ENCODE results near the gene CCDC85A. TPM values are rescaled to one million over a fixed set of nuclear protein-coding genes. Genes with fewer than 3 reads are reported as not detected.
"Not testable (repeated sequence)": the region's sequence is repeated elsewhere in the genome, so short reads cannot be mapped to it uniquely, and the experiment has no call there.

The CCDC85A gene
- total and polyA plus RNA-seq, 4 donors: 1.7 to 10.5 (median 6.6) TPM

DNA sequence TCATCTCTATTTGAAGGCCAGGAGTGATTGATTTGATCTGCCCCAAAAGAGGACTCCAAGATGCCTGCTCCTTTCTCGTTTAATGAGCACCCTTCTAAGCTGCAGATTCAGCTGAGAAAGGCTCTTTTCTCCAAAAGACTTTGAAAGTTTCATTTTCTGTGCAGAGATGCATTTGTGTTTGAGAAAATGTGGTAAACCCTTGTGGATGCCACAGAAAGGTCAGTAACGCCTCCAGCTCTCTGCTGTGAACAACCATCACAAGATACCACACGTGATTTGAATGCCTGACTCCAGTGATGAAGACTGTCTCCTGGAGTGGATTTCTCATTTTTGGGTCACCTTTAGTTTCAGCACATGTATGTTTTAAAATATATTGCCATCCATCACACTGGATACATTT is 35.0 kb upstream of the CCDC85A start:
- no peak for ATAC-seq (ENCODE audit: insufficient read depth, low FRiP score)

GRCh38 chr2:56151841-56152240 is 31.9 kb upstream of the CCDC85A start:
- no peaks in the 10 kb centered on the region for H3K9me3 ChIP-seq (ENCODE audit: control insufficient read depth in 4 of 4, insufficient read depth in 3 of 4, low read length in 3 of 4)
- H3K9ac ChIP-seq (ENCODE audit: insufficient read depth in 1 of 2, low read length in 2 of 2): no peak overlapping the region
- H3K27ac ChIP-seq (ENCODE audit: low read depth in 1 of 2, low read length in 1 of 2): no peak overlapping the region
- no peaks in the 10 kb centered on the region for H3K27me3 ChIP-seq (ENCODE audit: control insufficient read depth in 3 of 3, insufficient read depth in 3 of 3, low read length in 2 of 3)
- 79 to 81% methylated on average over 2 of the region's 2 CpGs for WGBS, 2 donors
- no peak for DNase-seq
- TF ChIP-seq, protein P1, sequence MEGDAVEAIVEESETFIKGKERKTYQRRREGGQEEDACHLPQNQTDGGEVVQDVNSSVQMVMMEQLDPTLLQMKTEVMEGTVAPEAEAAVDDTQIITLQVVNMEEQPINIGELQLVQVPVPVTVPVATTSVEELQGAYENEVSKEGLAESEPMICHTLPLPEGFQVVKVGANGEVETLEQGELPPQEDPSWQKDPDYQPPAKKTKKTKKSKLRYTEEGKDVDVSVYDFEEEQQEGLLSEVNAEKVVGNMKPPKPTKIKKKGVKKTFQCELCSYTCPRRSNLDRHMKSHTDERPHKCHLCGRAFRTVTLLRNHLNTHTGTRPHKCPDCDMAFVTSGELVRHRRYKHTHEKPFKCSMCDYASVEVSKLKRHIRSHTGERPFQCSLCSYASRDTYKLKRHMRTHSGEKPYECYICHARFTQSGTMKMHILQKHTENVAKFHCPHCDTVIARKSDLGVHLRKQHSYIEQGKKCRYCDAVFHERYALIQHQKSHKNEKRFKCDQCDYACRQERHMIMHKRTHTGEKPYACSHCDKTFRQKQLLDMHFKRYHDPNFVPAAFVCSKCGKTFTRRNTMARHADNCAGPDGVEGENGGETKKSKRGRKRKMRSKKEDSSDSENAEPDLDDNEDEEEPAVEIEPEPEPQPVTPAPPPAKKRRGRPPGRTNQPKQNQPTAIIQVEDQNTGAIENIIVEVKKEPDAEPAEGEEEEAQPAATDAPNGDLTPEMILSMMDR (IDR thresholded peaks at IDR 0.05; ENCODE audit: control extremely low read depth, extremely low read depth): no peak
- no peak for ATAC-seq (ENCODE audit: insufficient read depth, low FRiP score)
- H3K36me3 ChIP-seq (ENCODE audit: control insufficient read depth in 4 of 4, insufficient read depth in 4 of 4, low read length in 4 of 4): no peaks in the 10 kb centered on the region
- no peaks in the 10 kb centered on the region for H3K4me1 ChIP-seq (ENCODE audit: control insufficient read depth in 5 of 5, insufficient read depth in 5 of 5, low read length in 5 of 5)
- no peak overlapping the region for H3K4me3 ChIP-seq

More for the DNA sequence above, 35.0 kb upstream of the CCDC85A start:
- no peak overlapping the region for H3K9ac ChIP-seq (ENCODE audit: insufficient read depth in 1 of 2, low read length in 2 of 2)
- H3K27ac ChIP-seq (ENCODE audit: low read depth in 1 of 2, low read length in 1 of 2): no peak overlapping the region
- H3K9me3 ChIP-seq (ENCODE audit: control insufficient read depth in 4 of 4, insufficient read depth in 3 of 4, low read length in 3 of 4): no peaks in the 10 kb centered on the region
- TF ChIP-seq, protein P1 (IDR thresholded peaks at IDR 0.05; ENCODE audit: control extremely low read depth, extremely low read depth): no peak
- WGBS, 2 donors: 81 to 84% methylated on average over 3 of the region's 3 CpGs
- H3K36me3 ChIP-seq (ENCODE audit: control insufficient read depth in 4 of 4, insufficient read depth in 4 of 4, low read length in 4 of 4): no peaks in the 10 kb centered on the region
- H3K27me3 ChIP-seq (ENCODE audit: control insufficient read depth in 3 of 3, insufficient read depth in 3 of 3, low read length in 2 of 3): no peaks in the 10 kb centered on the region
- DNase-seq: no peak
- H3K4me3 ChIP-seq: no peak overlapping the region
- no peaks in the 10 kb centered on the region for H3K4me1 ChIP-seq (ENCODE audit: control insufficient read depth in 5 of 5, insufficient read depth in 5 of 5, low read length in 5 of 5)

- Histone ChIP-seq H3K36me3 (ENCODE audit: control insufficient read depth in 4 of 4, insufficient read depth in 4 of 4, low read length in 4 of 4) (no peaks in the 10 kb centered on the region), H3K9ac (ENCODE audit: insufficient read depth in 1 of 2, low read length in 2 of 2) (no peak overlapping the region), H3K27me3 (ENCODE audit: control insufficient read depth in 3 of 3, insufficient read depth in 3 of 3, low read length in 2 of 3) (no peaks in the 10 kb centered on the region), H3K9me3 (ENCODE audit: control insufficient read depth in 4 of 4, insufficient read depth in 3 of 4, low read length in 3 of 4) (no peaks in the 10 kb centered on the region), H3K4me1 (ENCODE audit: control insufficient read depth in 5 of 5, insufficient read depth in 5 of 5, low read length in 5 of 5) (no peaks in the 10 kb centered on the region), H3K27ac (ENCODE audit: low read depth in 1 of 2, low read length in 1 of 2) (no peak overlapping the region), H3K4me3 (no peak overlapping the region)
- WGBS, 2 donors: 39 to 77% methylated on average over 2 of the region's 2 CpGs
- DNase-seq (no peak), ATAC-seq (ENCODE audit: insufficient read depth, low FRiP score) (no peak)
- TF ChIP-seq, protein P1 (IDR thresholded peaks at IDR 0.05; ENCODE audit: control extremely low read depth, extremely low read depth): no peak
Observed at GRCh38 chr2:56155188-56155587, 28.6 kb upstream of the CCDC85A start.

DNA sequence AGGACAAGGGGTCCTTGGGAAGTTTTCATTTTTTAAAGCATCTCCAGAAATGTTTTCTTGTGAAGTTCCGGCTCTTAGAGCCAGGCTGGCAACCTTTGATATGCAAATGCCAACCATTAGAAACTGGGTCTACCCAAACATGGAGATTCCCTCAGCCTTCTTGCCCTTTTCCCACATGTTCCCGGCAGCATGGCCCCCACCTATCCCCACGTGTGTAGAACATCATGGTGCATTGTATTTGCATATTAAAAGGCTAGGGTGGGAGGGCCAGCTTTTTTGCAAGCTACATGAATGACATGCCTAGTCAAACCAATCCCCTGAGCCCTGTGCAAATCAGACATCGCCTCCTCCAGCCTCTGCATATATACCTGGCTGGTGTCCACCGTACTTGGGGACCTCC is 23.9 kb upstream of the CCDC85A start:
- not testable (repeated sequence) for ATAC-seq (ENCODE audit: insufficient read depth, low FRiP score); H3K27ac ChIP-seq (ENCODE audit: low read depth in 1 of 2, low read length in 1 of 2); H3K27me3 ChIP-seq (ENCODE audit: control insufficient read depth in 3 of 3, insufficient read depth in 3 of 3, low read length in 2 of 3); H3K36me3 ChIP-seq (ENCODE audit: control insufficient read depth in 4 of 4, insufficient read depth in 4 of 4, low read length in 4 of 4); H3K9me3 ChIP-seq (ENCODE audit: control insufficient read depth in 4 of 4, insufficient read depth in 3 of 4, low read length in 3 of 4); H3K4me3 ChIP-seq; H3K4me1 ChIP-seq (ENCODE audit: control insufficient read depth in 5 of 5, insufficient read depth in 5 of 5, low read length in 5 of 5); DNase-seq; H3K9ac ChIP-seq (ENCODE audit: insufficient read depth in 1 of 2, low read length in 2 of 2)
- 73 to 75% methylated on average over 5 of the region's 5 CpGs for WGBS, 2 donors

Measured in lung (tissue), 12 donors.